ENCODE data around the gene GATA2. TPM values are rescaled to one million over a fixed set of nuclear protein-coding genes. Genes with fewer than 3 reads are reported as not detected.

The GATA2 gene
- total RNA-seq, 1 experiment from 2014 or later, result 18.6 TPM

GRCh38 chr3:128453501-128454309 lies 39.3 kb downstream of the GATA2 start:
- DNase-seq (ENCODE audit: low read depth, low spot score) (no peak), ATAC-seq (0 out of 2 replicates have a peak, but pooled peaks have one; percentile 29)
- H4K20me1 ChIP-seq (ENCODE audit: insufficient read depth), result no peaks in the 10 kb centered on the region
- H3K4me2 ChIP-seq (ENCODE audit: low read length), result no peak overlapping the region
- H3K4me3 ChIP-seq (replicated peaks in 1 of 2; ENCODE audit: low read depth in 1 of 2, low read length in 2 of 2), result no peak overlapping the region
- no peak overlapping the region for H3K27ac ChIP-seq (ENCODE audit: low read depth, low read length)
- no peaks in the 10 kb centered on the region for H3K79me2 ChIP-seq (ENCODE audit: insufficient read depth, low read length)
- ChIA-PET CTCF (no interaction called here), RAD21 (ENCODE audit: low non-redundant PET in 1 of 2, low total read pairs in 2 of 2, uncharacterized antibody in 2 of 2, unreplicated experiment in 2 of 2) (no interaction called here), POLR2A (no interaction called here)
- H3K9me3 ChIP-seq (ENCODE audit: control insufficient read depth in 1 of 2, insufficient read depth in 1 of 2, low read depth in 1 of 2, low read length in 2 of 2), result no peaks in the 10 kb centered on the region
- TF ChIP-seq SIN3A (IDR thresholded peaks at IDR 0.05; ENCODE audit: low read depth) (no peak), MAX (IDR thresholded peaks at IDR 0.05) (no peak), EZH2 (IDR thresholded peaks at IDR 0.05) (no peak), POLR2A (IDR thresholded peaks at IDR 0.05; ENCODE audit: borderline replicate concordance, extremely low read depth, insufficient read depth, insufficient read length) (no peak), RAD21 (IDR thresholded peaks at IDR 0.05; ENCODE audit: low read depth) (no peak), POLR2AphosphoS5 (IDR thresholded peaks at IDR 0.05; ENCODE audit: low read depth, low read length) (no peak), EZH2phosphoT487 (IDR thresholded peaks at IDR 0.05; ENCODE audit: borderline replicate concordance) (no peak), SRF (IDR thresholded peaks at IDR 0.05; ENCODE audit: low read depth) (no peak), ZFX (IDR thresholded peaks at IDR 0.05) (no peak), ATF3 (IDR thresholded peaks at IDR 0.05) (no peak)
- TF ChIP-seq, protein P1, sequence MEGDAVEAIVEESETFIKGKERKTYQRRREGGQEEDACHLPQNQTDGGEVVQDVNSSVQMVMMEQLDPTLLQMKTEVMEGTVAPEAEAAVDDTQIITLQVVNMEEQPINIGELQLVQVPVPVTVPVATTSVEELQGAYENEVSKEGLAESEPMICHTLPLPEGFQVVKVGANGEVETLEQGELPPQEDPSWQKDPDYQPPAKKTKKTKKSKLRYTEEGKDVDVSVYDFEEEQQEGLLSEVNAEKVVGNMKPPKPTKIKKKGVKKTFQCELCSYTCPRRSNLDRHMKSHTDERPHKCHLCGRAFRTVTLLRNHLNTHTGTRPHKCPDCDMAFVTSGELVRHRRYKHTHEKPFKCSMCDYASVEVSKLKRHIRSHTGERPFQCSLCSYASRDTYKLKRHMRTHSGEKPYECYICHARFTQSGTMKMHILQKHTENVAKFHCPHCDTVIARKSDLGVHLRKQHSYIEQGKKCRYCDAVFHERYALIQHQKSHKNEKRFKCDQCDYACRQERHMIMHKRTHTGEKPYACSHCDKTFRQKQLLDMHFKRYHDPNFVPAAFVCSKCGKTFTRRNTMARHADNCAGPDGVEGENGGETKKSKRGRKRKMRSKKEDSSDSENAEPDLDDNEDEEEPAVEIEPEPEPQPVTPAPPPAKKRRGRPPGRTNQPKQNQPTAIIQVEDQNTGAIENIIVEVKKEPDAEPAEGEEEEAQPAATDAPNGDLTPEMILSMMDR (IDR thresholded peaks at IDR 0.05 in 2 of 3, conservative IDR thresholded peaks at IDR 0.05 in 1 of 3; ENCODE audit: borderline replicate concordance in 1 of 3, insufficient read depth in 1 of 3, low read depth in 2 of 3, low read length in 2 of 3), result no peak
- TF ChIP-seq, protein P2, sequence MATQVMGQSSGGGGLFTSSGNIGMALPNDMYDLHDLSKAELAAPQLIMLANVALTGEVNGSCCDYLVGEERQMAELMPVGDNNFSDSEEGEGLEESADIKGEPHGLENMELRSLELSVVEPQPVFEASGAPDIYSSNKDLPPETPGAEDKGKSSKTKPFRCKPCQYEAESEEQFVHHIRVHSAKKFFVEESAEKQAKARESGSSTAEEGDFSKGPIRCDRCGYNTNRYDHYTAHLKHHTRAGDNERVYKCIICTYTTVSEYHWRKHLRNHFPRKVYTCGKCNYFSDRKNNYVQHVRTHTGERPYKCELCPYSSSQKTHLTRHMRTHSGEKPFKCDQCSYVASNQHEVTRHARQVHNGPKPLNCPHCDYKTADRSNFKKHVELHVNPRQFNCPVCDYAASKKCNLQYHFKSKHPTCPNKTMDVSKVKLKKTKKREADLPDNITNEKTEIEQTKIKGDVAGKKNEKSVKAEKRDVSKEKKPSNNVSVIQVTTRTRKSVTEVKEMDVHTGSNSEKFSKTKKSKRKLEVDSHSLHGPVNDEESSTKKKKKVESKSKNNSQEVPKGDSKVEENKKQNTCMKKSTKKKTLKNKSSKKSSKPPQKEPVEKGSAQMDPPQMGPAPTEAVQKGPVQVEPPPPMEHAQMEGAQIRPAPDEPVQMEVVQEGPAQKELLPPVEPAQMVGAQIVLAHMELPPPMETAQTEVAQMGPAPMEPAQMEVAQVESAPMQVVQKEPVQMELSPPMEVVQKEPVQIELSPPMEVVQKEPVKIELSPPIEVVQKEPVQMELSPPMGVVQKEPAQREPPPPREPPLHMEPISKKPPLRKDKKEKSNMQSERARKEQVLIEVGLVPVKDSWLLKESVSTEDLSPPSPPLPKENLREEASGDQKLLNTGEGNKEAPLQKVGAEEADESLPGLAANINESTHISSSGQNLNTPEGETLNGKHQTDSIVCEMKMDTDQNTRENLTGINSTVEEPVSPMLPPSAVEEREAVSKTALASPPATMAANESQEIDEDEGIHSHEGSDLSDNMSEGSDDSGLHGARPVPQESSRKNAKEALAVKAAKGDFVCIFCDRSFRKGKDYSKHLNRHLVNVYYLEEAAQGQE (IDR thresholded peaks at IDR 0.05; ENCODE audit: low read depth), result no peak
- no peak overlapping the region for H3K9ac ChIP-seq (ENCODE audit: low read length)
- no peaks in the 10 kb centered on the region for H3K36me3 ChIP-seq (ENCODE audit: control insufficient read depth in 1 of 2, insufficient read depth in 2 of 2, low read length in 2 of 2)
- BruUV-seq (replicated peaks), result no TSS peak
- no peaks in the 10 kb centered on the region for H3K4me1 ChIP-seq (ENCODE audit: control insufficient read depth in 1 of 2, insufficient read depth in 2 of 2, low read length in 2 of 2)
- intact Hi-C loops (cut with micrococcal nuclease), result no loop called here
- H2AFZ ChIP-seq (ENCODE audit: low read depth, low read length, poor library complexity, severe bottlenecking), result no peak overlapping the region
- peaks cover 20% of the 10 kb centered on the region; the same call in 1 of the 2 replicates for H3K27me3 ChIP-seq (ENCODE audit: insufficient read depth, low read length)
- H3K9me2 ChIP-seq (ENCODE audit: insufficient read depth), result no peaks in the 10 kb centered on the region
